ENCODE results near the gene SERTAD4. TPM values are rescaled to one million over a fixed set of nuclear protein-coding genes. Genes with fewer than 3 reads are reported as not detected.
"Not testable (repeated sequence)": the region's sequence is repeated elsewhere in the genome, so short reads cannot be mapped to it uniquely, and the experiment has no call there.

SERTAD4 gene
- total and polyA plus RNA-seq, 2 experiments from 2014 or later: 1.3 to 1.6 TPM

DNA sequence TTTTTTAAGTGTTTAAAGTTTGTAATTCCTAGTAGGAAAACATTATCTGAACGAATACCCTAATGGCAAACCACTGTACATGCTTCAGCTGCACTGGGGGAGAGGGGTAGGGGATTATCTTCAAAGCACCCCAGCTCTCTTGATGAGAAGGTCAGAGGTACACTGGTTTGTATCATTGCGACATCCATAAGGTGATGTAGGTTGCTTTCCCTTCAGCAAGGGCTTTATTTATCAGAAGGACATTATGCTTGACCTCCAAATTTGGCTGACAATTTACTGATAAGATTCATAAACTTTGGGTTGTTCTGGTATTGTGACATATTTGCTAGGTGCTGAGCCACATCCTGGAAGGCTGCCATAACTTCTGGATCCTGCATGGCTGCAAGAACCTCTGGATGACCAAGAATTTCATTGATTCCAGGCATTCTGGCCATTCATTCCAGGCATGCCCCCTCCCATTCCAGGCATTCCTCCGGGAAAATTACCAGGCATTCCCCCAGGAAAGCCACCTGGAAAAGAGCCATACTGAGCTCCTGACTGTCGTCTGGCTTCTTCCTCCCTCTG is 32.9 kb downstream of the SERTAD4 start:
- not testable (repeated sequence) for H3K4me2 ChIP-seq; H3F3A ChIP-seq (replicated peaks; ENCODE audit: low read depth); H3K9me3 Mint-ChIP-seq; H4K20me1 ChIP-seq (replicated peaks; ENCODE audit: insufficient read depth); H3K79me2 ChIP-seq (replicated peaks; ENCODE audit: insufficient read depth); H3K27ac Mint-ChIP-seq; H3K4me3 ChIP-seq; ATAC-seq; H3K27me3 ChIP-seq (ENCODE audit: insufficient read depth); H2AFZ ChIP-seq; H3K27me3 Mint-ChIP-seq (ENCODE audit: insufficient read depth, low read depth, poor library complexity); H3K36me3 ChIP-seq (ENCODE audit: insufficient read depth); H3K4me3 Mint-ChIP-seq; H3K36me3 Mint-ChIP-seq (ENCODE audit: low read depth)
- peaks cover 18% of the 10 kb centered on the region for H3K4me1 ChIP-seq (ENCODE audit: insufficient read depth)
- TF ChIP-seq ZNF331 (CRISPR knock-in tag; IDR thresholded peaks at IDR 0.05; ENCODE audit: low read depth) (0 out of 2 replicates have a peak, but pooled peaks have one; percentile 31), ZNF114 (CRISPR knock-in tag; IDR thresholded peaks at IDR 0.05) (peak; percentile 25; the same call in 1 of the 2 replicates)
- TF ChIP-seq, protein P1, sequence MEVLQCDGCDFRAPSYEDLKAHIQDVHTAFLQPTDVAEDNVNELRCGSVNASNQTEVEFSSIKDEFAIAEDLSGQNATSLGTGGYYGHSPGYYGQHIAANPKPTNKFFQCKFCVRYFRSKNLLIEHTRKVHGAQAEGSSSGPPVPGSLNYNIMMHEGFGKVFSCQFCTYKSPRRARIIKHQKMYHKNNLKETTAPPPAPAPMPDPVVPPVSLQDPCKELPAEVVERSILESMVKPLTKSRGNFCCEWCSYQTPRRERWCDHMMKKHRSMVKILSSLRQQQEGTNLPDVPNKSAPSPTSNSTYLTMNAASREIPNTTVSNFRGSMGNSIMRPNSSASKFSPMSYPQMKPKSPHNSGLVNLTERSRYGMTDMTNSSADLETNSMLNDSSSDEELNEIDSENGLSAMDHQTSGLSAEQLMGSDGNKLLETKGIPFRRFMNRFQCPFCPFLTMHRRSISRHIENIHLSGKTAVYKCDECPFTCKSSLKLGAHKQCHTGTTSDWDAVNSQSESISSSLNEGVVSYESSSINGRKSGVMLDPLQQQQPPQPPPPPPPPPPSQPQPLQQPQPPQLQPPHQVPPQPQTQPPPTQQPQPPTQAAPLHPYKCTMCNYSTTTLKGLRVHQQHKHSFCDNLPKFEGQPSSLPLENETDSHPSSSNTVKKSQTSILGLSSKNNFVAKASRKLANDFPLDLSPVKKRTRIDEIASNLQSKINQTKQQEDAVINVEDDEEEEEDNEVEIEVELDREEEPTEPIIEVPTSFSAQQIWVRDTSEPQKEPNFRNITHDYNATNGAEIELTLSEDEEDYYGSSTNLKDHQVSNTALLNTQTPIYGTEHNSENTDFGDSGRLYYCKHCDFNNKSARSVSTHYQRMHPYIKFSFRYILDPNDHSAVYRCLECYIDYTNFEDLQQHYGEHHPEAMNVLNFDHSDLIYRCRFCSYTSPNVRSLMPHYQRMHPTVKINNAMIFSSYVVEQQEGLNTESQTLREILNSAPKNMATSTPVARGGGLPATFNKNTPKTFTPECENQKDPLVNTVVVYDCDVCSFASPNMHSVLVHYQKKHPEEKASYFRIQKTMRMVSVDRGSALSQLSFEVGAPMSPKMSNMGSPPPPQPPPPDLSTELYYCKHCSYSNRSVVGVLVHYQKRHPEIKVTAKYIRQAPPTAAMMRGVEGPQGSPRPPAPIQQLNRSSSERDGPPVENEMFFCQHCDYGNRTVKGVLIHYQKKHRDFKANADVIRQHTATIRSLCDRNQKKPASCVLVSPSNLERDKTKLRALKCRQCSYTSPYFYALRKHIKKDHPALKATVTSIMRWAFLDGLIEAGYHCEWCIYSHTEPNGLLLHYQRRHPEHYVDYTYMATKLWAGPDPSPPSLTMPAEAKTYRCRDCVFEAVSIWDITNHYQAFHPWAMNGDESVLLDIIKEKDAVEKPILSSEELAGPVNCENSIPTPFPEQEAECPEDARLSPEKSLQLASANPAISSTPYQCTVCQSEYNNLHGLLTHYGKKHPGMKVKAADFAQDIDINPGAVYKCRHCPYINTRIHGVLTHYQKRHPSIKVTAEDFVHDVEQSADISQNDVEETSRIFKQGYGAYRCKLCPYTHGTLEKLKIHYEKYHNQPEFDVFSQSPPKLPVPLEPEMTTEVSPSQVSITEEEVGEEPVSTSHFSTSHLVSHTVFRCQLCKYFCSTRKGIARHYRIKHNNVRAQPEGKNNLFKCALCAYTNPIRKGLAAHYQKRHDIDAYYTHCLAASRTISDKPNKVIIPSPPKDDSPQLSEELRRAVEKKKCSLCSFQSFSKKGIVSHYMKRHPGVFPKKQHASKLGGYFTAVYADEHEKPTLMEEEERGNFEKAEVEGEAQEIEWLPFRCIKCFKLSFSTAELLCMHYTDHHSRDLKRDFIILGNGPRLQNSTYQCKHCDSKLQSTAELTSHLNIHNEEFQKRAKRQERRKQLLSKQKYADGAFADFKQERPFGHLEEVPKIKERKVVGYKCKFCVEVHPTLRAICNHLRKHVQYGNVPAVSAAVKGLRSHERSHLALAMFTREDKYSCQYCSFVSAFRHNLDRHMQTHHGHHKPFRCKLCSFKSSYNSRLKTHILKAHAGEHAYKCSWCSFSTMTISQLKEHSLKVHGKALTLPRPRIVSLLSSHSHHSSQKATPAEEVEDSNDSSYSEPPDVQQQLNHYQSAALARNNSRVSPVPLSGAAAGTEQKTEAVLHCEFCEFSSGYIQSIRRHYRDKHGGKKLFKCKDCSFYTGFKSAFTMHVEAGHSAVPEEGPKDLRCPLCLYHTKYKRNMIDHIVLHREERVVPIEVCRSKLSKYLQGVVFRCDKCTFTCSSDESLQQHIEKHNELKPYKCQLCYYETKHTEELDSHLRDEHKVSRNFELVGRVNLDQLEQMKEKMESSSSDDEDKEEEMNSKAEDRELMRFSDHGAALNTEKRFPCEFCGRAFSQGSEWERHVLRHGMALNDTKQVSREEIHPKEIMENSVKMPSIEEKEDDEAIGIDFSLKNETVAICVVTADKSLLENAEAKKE (CRISPR knock-in tag; IDR thresholded peaks at IDR 0.05): peak; percentile 89
- peak overlapping the region; percentile 78 for H3K27ac ChIP-seq (ENCODE audit: low read depth)
- H3K4me1 Mint-ChIP-seq: peaks cover 11% of the 10 kb centered on the region
- DNase-seq (ENCODE audit: low spot score): peak; percentile 63
- H3K9me2 ChIP-seq (ENCODE audit: insufficient read depth): peaks cover 13% of the 10 kb centered on the region; the same call in 1 of the 2 replicates

DNA sequence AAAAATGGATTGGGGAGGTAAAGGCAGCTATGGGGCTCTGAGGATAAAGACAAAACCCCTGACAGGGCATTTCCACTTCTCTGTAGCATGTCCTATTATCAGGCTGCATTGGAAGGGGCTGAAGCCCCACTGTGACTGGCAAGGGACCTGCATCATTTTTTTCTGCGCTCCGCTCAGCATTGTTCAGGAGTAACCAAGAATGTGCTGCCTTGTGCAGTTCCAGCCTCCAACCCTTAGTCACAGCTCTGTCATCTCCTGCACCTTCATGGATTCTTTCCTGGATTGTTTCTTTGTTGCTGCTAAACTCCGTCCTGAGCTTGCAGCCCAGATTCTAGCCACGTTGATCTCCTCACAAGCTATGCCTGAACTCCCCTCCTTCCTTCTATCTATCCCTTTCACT is 37.4 kb downstream of the SERTAD4 start:
- Histone ChIP-seq H3K4me2 (no peak overlapping the region), H2AFZ (peak overlapping the region; percentile 84), H3K4me3 (no peak overlapping the region), H3F3A (replicated peaks; ENCODE audit: low read depth) (no peaks in the 10 kb centered on the region), H3K36me3 (ENCODE audit: insufficient read depth) (no peaks in the 10 kb centered on the region), H3K27ac (ENCODE audit: low read depth) (no peak overlapping the region), H4K20me1 (replicated peaks; ENCODE audit: insufficient read depth) (no peaks in the 10 kb centered on the region), H3K9me2 (ENCODE audit: insufficient read depth) (peaks cover 8% of the 10 kb centered on the region; the same call in 1 of the 2 replicates), H3K27me3 (ENCODE audit: insufficient read depth) (no peaks in the 10 kb centered on the region), H3K79me2 (replicated peaks; ENCODE audit: insufficient read depth) (no peaks in the 10 kb centered on the region), H3K4me1 (ENCODE audit: insufficient read depth) (peaks cover 28% of the 10 kb centered on the region)
- no peak for DNase-seq (ENCODE audit: low spot score)
- H3K4me3 Mint-ChIP-seq: no peak overlapping the region
- H3K36me3 Mint-ChIP-seq (ENCODE audit: low read depth): no peaks in the 10 kb centered on the region
- H3K4me1 Mint-ChIP-seq: peaks cover 32% of the 10 kb centered on the region
- peaks cover 4% of the 10 kb centered on the region for H3K27me3 Mint-ChIP-seq (ENCODE audit: insufficient read depth, low read depth, poor library complexity)
- H3K9me3 Mint-ChIP-seq: no peaks in the 10 kb centered on the region
- H3K27ac Mint-ChIP-seq: no peak overlapping the region
- ATAC-seq: no peak
- TF ChIP-seq CREB1 (CRISPR knock-in tag; IDR thresholded peaks at IDR 0.05; ENCODE audit: low read depth) (no peak), JUNB (IDR thresholded peaks at IDR 0.05; ENCODE audit: unreplicated experiment) (no peak), POLR2AphosphoS5 (IDR thresholded peaks at IDR 0.05; ENCODE audit: low read depth) (no peak), ZNF114 (CRISPR knock-in tag; IDR thresholded peaks at IDR 0.05) (no peak), ZNF331 (CRISPR knock-in tag; IDR thresholded peaks at IDR 0.05; ENCODE audit: low read depth) (no peak), EZH2 (IDR thresholded peaks at IDR 0.05; ENCODE audit: low read depth, unreplicated experiment) (no peak), NANOG (IDR thresholded peaks at IDR 0.05; ENCODE audit: borderline replicate concordance) (no peak)
- TF ChIP-seq, protein P2, sequence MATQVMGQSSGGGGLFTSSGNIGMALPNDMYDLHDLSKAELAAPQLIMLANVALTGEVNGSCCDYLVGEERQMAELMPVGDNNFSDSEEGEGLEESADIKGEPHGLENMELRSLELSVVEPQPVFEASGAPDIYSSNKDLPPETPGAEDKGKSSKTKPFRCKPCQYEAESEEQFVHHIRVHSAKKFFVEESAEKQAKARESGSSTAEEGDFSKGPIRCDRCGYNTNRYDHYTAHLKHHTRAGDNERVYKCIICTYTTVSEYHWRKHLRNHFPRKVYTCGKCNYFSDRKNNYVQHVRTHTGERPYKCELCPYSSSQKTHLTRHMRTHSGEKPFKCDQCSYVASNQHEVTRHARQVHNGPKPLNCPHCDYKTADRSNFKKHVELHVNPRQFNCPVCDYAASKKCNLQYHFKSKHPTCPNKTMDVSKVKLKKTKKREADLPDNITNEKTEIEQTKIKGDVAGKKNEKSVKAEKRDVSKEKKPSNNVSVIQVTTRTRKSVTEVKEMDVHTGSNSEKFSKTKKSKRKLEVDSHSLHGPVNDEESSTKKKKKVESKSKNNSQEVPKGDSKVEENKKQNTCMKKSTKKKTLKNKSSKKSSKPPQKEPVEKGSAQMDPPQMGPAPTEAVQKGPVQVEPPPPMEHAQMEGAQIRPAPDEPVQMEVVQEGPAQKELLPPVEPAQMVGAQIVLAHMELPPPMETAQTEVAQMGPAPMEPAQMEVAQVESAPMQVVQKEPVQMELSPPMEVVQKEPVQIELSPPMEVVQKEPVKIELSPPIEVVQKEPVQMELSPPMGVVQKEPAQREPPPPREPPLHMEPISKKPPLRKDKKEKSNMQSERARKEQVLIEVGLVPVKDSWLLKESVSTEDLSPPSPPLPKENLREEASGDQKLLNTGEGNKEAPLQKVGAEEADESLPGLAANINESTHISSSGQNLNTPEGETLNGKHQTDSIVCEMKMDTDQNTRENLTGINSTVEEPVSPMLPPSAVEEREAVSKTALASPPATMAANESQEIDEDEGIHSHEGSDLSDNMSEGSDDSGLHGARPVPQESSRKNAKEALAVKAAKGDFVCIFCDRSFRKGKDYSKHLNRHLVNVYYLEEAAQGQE (IDR thresholded peaks at IDR 0.05; ENCODE audit: unreplicated experiment): no peak
- TF ChIP-seq, protein P3, sequence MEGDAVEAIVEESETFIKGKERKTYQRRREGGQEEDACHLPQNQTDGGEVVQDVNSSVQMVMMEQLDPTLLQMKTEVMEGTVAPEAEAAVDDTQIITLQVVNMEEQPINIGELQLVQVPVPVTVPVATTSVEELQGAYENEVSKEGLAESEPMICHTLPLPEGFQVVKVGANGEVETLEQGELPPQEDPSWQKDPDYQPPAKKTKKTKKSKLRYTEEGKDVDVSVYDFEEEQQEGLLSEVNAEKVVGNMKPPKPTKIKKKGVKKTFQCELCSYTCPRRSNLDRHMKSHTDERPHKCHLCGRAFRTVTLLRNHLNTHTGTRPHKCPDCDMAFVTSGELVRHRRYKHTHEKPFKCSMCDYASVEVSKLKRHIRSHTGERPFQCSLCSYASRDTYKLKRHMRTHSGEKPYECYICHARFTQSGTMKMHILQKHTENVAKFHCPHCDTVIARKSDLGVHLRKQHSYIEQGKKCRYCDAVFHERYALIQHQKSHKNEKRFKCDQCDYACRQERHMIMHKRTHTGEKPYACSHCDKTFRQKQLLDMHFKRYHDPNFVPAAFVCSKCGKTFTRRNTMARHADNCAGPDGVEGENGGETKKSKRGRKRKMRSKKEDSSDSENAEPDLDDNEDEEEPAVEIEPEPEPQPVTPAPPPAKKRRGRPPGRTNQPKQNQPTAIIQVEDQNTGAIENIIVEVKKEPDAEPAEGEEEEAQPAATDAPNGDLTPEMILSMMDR (conservative IDR thresholded peaks at IDR 0.05; ENCODE audit: low read depth in 2 of 2): no peak
